GM18873 (cell line): ENCODE results near the gene IGSF10.

Source experiments
- ATAC-seq: cut with Tn5 transposase; IDR thresholded peaks from one replicate; pipeline ENCODE4 v1.9.1; 2021; ENCODE audit warnings: mild to moderate bottlenecking, moderate library complexity, moderate number of reproducible peaks; ENCODE audit not compliant: unreplicated experiment, low FRiP score

Gene IGSF10

DNA sequence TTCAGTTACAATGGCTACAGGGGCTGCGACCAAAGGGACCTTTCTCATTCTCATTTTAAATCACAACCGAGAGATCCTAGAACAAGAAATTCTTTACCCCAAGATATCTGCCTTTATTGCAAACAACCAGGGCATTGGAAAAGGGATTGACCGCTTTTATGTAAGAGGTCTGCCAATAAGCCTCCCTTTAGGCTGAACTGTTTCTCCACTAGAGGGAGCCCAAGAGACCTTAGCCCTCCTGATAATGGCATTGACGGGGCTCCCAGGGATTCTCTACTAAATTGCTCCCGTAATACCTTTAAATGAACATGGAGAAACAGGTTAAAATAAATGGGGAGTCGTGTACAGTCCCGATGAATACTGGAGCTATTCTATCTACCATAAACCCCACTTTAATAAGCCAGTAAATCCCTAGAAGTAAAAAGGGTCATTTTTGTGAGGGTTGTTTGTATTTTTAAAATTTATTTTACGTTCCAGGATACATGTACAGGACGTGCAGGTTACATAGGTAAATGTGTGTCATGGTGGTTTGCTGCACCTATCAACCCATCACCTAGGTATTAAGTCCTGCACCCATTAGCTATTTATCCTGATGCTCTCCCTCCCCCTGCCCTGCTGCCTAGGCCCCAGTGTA is 7.5 kb upstream of the IGSF10 start:
- ATAC-seq, result no peak

DNA sequence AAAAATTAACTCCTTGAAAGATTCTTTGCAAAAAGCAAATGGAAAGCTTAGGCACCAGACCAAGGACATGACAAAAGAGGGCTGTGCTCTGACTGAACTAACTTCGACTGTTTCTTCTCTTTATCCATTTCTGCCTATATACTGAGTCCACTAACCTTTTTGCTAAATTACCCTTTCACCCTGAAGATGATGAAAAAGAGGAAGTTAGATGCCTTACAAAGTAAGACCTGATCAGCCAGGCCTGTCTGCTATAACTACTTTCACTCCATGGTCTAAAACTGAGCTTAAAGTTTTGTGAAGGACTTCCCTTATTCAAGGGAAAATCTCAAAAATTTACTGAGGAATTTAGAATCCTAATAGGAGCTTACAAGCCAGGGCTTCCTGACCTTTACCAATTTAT is 6.2 kb upstream of the IGSF10 start:
- no peak for ATAC-seq

DNA sequence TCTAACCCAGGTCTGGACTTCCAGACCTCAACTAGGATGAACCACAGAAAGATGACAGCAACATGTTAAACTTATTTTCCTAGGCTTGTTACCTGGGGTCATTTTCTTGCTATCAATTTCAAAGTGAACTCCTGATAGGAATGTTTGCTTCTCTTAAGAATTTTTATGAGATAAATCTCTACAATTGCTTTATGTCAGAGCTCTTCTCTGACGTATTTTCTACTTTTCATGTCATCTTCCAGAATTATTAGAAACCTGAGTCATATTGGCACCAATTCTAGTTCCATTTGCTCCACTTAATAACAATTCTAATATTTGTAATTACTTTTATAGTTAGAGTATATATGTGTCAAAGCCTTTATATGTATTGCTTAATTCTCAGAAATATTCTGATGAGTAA is 2.1 kb upstream of the IGSF10 start:
- ATAC-seq, result no peak

DNA sequence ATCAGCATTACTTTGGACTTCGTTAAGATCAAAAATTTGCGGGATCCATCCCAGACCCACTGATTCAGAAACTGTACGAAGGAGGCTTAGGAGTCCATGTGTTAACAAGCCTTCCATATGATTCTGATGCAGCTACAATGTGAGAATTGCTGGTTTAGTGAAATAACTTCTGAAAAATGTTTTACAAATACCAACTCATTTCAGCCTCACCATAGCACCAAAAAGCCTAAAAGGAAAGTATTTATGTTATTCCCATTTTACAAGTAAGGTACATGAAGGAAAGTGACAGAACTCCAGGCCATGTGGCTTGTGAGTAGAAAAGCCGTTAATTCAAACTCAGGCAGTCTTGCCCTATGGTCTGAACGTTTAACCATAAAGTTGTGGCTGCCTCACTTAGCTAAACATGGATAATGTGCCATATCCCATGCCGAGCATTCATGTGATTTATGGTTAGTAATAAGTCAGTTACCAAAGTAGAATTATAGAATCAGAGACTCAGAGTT is 1.5 kb upstream of the IGSF10 start:
- no peak for ATAC-seq

DNA sequence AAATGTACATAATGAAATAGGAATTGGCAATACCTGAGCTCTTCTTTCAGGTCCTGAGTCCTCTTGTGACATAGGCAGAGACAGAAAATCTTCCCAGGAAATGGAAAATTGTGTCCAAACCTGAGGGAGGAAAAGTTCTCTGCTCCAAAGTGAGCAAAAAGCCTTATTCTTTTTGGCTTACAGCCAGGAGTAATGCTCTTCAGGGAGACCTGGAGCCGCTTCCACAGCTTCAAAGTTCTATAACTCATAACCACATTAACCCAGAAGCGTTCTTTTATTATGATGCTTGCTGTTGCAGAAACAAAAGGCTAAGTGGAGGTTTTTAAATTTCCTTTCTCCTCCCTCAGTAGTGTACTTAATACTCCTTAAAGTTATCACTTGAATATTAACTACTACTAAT is 633 bp downstream of the IGSF10 start:
- no peak for ATAC-seq

DNA sequence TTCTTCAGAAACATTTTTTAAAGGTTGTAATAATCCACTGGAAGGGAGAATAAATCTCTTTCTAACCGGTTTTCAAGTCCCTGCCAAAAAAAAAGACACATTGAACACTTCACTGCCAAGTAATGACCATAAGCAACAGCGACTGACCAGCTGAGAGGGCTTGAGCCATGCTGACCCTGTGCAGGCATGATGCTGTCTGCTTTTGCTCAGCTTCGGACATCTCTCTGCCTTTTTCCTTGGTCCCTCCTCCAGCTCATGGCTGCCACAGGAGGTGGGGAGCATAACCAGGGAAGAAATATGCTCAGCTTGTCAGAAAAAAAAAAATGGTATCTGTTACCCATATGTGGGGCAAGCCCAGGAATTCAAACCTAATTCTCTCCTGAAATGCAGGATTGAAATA is 1.5 kb downstream of the IGSF10 start:
- no peak for ATAC-seq

DNA sequence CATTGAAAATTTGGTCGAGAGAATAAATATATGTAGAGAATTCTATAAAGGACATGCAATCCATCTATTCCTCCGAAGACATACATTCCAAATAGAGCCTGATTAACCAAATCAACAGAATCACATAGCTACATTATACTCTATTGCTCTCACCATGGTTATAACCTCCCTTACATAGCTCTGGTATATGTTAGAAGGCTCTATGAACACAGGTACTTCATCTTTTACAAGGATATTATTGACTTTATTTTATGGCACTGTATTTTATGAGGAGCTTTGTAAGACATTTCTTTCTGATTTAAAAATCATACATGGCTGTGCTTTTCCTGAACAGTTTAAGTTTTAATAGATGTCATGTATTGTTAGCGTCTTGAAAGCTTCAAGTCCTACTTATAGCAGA is 4.8 kb downstream of the IGSF10 start:
- ATAC-seq, result no peak

DNA sequence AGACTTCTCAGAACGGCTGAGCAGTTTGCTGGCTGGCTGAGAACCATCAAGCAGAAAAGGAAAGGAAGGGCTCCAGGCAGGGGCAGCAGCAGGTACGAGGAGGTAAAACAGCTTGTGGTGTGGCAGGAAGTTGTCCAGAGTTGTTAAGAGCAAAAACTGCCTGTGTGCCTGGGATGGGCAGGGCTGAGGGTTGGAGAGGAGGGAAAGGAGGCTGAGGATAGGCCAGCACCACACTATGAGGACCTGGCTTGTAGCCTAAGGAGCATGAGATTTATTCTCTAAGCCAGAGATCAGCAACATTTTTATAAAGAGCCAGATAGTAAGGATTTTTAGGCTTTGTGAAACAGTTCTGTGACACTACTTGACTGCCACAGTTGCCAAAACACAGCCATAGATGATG is 8.0 kb downstream of the IGSF10 start:
- ATAC-seq, result no peak

DNA sequence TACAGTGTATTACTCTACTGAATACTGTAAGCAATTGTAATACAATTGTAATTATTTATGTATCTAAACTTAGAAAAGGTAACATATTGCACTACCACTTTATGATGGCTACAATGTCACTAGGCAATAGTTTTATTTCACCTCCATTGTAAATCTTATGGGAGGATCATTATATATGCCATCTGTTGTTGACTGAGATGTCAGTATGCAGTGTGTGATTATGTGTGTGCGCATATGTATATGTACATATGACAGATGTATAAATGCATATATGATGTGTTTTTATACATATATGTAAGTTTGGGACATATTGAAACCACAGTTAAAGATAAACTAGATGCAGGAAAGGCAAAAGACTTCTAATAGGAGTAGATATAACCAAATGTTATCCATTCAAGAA is 8.5 kb downstream of the IGSF10 start:
- ATAC-seq, result no peak

DNA sequence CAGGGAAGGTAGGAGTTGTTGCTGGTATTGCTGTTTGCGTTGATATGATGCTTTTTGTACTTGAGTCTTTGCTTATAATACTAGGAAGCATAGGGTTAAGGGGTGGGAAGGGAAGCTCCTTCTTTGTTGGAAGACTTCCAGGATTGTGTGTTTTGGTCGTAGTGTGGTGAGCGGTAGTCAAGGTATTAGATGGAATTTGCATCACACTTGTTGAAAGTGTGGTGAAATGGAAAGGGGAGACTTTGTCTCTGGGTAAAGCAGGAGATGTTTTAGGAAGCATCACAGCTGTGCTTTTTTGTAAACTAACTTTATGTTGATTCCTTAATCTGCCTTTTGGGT is 14.9 kb downstream of the IGSF10 start:
- no peak for ATAC-seq

DNA sequence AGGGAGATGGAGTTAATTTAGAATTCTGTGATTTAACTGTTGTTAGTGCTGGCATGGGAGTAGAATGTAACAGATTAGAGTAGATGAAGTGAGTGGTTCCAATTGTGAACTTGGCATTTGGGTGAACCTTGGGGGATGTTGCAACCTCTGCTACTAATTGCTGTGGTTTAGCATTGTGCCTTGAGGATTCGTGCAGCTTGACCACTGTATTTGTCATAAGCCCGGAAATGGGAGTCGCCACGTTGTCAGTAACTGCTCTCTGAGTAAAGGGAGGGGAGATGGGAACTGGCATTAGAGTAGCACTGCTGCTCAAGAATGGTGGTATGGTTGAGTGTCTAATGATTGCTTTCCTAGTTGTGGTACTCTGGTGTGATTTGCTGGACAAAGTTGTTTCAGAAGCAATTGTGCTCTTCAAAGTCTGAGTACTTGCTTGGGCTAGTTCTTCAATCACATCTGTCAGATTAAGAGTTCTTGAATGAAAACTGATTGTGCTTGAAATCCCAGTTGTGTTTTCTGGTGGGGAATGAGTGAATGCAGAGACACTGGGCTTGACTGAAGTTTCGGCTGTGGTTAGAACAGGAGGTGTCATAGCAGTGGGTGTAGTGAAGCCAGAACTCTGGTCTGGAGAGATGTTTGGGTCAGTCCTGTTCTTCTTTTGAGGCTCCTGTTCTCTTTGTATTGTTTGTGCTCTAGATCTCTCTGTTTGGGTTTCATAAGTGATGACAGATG is 15.4 kb downstream of the IGSF10 start:
- ATAC-seq, result no peak

DNA sequence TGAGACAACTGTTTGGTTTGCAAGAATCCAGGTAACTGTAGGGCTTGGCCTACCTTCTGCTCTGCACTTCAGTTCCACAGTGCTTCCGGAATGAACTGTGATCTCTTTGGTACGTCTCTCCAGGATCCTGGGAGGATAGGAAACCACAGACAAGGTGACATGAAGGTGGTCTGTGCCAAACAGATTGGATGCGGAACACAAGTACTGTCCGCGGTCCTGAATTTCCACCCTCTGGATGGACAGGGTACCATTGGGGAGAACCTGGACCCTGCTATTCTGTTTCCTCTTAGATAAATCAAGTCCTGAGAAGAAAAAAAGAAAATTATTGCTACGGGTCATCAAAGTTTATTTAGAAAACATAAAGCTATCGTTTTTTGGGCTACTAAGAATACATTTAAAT is 17.3 kb downstream of the IGSF10 start:
- ATAC-seq, result no peak

DNA sequence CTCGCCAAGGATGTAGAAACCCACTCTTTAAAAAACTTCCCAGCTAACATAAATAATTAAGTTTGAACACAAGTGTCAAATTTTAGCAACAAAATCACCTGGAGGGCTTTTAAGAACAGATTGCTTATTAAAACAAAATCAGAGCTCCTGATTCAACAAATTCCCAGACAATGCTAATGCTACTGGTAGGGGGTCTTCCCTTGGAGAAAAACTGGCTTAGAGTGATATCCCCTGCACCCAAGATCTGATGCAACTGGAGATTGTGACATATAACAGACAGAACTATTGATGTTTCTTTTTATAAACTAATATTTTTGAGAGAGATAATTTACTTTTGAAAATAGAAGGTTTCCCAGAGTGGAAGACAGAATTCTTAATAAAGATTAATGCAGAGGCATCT is 19.9 kb downstream of the IGSF10 start:
- no peak for ATAC-seq

DNA sequence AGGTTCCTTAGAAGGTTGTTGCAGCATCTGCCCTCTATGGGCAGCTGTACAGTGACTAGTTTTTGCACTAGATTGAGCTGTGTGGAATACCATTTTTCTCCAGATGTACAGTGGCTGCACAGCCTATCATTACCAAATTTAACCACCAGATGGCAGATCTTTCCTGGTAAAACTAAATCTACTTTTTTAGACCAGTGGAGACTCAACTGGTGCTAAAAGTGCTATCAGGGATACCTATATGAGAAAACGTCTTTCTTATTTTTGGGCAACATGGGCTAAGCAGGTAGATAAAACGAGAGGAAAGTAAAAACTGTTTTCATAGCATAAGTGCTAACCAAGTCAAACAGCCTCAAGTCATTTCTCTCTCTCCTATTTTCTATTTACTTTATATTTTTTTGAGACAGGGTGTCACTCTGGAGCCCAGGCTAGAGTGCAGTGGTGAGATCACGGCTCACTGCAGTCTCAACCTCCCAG is 21.2 kb downstream of the IGSF10 start:
- peak; percentile 80 for ATAC-seq

DNA sequence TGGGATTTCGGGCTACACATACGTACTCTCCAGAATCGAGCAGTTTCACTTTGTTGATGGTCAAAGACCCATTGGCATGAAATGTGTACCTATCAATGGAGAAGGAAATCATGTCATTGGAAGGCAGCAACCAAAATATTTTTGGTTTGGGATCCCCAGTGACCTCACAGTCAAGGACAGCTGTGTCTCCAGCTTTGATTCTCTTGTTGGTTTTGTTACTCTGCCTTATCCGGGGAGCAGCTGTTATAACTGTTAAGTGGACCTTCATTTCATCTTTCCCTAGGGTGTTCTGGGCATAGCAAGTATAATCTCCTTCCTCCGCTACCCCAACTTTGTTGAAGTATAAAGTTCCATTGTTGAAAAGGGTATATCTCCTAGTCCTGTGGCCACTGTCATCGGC is 23.0 kb downstream of the IGSF10 start:
- ATAC-seq, result no peak

DNA sequence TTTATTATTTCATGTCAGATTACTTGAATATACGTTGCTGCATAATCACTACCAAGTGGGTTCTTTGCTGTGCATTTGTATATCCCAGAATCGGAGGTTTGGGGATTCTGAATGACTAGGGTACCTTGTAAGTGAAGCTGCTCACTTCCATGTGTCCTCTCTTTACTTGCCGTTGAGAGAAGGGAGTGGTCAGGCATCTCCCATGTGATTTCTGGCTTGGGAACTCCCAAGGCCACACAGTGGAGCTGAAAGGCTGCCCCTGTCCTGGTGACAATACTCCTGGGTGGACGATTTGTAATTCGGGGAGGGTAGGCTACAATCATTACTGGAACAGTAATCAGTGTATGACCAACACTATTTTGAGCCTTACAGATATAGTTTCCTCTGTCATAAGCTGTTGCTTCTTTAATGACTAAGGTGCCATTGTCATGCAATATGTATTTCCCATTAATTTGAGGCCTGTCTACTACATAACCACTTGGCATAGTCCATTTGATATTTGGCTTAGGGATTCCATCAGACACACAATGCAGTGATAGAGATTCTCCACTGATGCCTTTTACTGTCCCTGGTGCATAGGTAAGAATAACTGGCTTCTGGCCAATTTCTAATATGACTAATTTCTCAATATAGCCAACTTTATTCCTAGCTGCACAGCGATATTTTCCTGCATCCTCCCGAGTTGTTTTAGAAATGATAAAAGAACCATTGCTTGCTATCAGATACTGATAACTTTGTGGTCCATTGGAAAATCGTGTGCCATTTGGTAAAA is 24.0 kb downstream of the IGSF10 start:
- ATAC-seq, result no peak

DNA sequence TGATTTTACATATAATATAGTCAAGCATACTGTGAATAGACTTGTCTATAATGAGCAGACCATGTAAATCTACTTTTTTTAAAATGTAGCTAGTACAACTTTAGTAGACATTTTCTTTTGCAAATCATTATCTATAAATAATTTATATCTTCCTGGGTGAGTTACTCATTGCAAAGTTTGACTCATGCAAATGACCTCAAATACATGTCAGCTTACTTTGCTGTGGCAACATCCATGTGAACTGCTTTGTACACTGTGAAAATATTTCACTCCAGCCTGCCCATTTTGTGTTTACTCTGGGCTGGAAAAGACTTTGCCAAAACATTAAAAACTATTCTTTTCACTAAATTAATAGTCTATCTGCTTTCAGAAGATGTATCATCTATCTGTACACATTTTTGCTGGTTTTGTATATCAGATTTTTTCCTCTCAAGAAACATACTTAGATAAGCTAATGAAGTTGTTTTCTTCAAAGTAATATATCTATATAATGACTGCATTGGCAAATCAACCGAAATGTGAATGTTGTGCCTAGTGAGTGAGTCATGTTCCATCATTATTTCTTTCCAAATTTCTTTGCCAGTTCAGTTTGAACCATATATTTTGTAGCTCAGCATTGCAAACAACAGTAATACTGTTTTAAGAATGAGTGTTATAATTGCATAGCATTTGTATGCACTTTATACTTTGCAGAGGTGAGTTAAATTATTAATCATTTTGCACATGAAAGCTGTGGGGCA is 26.5 kb downstream of the IGSF10 start:
- no peak for ATAC-seq

DNA sequence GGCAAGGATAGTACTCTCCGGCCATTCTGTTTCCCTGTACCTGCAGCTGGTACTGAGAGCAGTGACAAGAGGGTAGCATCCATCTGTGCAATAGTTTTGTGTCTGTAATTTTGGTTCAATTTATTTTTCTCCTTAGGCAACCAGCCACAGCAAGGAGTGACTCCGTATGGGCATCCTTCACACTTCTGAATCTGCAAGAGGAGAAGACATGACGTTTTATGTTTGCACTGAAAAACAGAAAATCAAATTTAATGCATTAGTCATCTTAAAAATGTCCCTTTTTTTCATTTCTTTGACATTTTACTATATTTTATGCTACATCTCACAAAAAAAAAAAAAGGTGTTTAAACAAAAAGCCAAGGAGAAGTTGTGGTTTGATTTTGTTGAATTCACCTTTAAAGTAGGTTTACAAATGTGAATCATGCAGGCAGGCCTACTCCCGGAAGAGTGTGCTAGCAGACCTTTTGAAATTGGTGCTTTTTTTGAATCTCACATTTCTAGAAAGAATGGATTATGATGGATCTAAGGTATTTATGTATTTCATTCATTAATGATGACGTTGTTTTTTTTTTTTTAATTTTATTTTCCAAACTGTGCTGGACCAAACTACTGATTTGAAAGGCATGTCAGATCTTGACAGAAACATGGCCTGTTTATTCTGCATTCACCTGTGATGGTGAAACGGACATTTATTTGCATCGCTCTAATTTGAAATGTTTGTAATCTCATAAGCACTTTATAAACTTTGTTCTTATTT is 28.1 kb downstream of the IGSF10 start:
- no peak for ATAC-seq

DNA sequence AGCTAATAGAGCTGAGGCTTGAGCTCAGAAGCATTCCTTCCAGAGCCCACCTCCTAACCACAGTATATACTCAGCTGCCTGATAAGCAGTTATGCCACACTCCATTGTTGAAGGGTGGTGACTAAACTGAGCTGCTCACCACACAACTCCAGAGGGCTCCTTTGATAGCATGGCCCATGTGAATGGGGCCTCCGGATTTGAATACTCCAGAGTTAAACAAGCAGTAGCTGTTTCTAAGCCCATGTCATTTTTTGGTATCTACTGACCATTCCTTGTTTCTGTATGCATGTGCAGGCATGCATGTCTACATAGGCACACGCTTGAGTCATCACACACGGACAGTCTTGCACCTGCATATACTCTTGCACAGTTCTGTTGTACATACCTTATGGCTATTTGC is 28.9 kb downstream of the IGSF10 start:
- no peak for ATAC-seq

DNA sequence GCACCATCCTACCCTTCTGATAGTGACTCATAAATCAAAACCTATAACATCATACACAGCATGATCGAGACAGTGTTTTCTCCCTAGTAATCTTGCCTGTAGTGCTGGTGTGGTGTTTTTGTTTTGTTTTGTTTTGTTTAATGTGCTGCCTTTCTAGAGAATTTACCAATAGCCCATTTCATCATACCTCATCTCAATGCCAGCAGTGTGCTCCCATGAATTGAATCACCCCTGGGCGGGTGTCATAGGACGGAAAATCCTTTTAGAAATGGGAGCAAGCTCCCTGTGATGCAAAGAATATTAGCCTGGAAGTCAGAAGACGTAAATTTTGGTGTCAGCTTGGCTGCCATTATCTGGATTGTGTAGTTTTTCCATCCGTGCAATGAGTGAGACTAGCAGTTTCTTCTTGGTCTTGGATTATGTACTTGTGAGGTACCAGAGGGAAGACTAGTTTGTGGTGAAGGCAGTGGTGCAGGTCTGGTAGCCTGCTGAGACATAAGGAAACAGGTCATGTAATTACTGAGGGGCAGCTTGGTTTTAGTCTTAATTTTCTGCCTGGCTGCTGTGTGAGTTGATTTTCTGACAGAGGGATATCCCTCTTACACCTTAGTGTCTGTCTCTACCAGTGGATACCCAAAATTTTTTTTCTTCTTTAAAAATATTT is 29.9 kb downstream of the IGSF10 start:
- ATAC-seq, result no peak
